ENCODE results near the gene COMMD3.
"Not testable (repeated sequence)": the region's sequence is repeated elsewhere in the genome, so short reads cannot be mapped to it uniquely, and the experiment has no call there.

Gene COMMD3

GRCh38 chr10:22340329-22341189, 24.4 kb downstream of the COMMD3 start:
- DNase-seq = no peak

- no peak for DNase-seq
These were observed 25.2 kb downstream of the COMMD3 start for GRCh38 chr10:22341190-22341925.

- DNase-seq = no peak
These were observed 25.7 kb downstream of the COMMD3 start for GRCh38 chr10:22341926-22342196.

- DNase-seq = no peak
These were observed 26.2 kb downstream of the COMMD3 start for GRCh38 chr10:22342421-22342820.

- no peak for DNase-seq
These were observed 27.5 kb downstream of the COMMD3 start for GRCh38 chr10:22343731-22344130.

GRCh38 chr10:22344249-22344648, 28.1 kb downstream of the COMMD3 start:
- no peak for DNase-seq

- DNase-seq = no peak
These were observed 28.7 kb downstream of the COMMD3 start for GRCh38 chr10:22344781-22345300.

- peak in 1 of 2 experiments; percentile 21 for DNase-seq
These were observed 29.3 kb downstream of the COMMD3 start, which contains the start of gene SPAG6 for GRCh38 chr10:22345301-22346095. Gene SPAG6, plus strand, starts transcription at chr10:22345496. Its CDS starts 116 bp downstream, at chr10:22345612.

GRCh38 chr10:22346096-22346661, 30.0 kb downstream of the COMMD3 start:
- DNase-seq = no peak

GRCh38 chr10:22349755-22350154, 33.6 kb downstream of the COMMD3 start:
- DNase-seq = no peak

- DNase-seq = no peak
These were observed 35.0 kb downstream of the COMMD3 start for GRCh38 chr10:22351131-22351703.

- no peak for DNase-seq
These were observed 40.2 kb downstream of the COMMD3 start for GRCh38 chr10:22356324-22356873.

GRCh38 chr10:22357770-22358169, 41.6 kb downstream of the COMMD3 start:
- DNase-seq = not testable (repeated sequence)

- no peak for DNase-seq
These were observed 47.1 kb downstream of the COMMD3 start for GRCh38 chr10:22363305-22363704.

GRCh38 chr10:22364407-22365140, 48.4 kb downstream of the COMMD3 start:
- no peak for DNase-seq

- DNase-seq = no peak
These were observed 49.0 kb downstream of the COMMD3 start for GRCh38 chr10:22365233-22365632.

GRCh38 chr10:22365644-22366434, 49.7 kb downstream of the COMMD3 start:
- DNase-seq = no peak

- no peak for DNase-seq
These were observed 50.2 kb downstream of the COMMD3 start for GRCh38 chr10:22366435-22366703.

- DNase-seq = no peak
These were observed 50.6 kb downstream of the COMMD3 start for GRCh38 chr10:22366771-22367170.

- DNase-seq = no peak
These were observed 51.3 kb downstream of the COMMD3 start for GRCh38 chr10:22367471-22367870.

GRCh38 chr10:22368402-22368801, 52.2 kb downstream of the COMMD3 start:
- DNase-seq = no peak
